ELF-1 (cell line): ENCODE data around the gene ZNF610.
"Not testable (repeated sequence)": the region's sequence is repeated elsewhere in the genome, so short reads cannot be mapped to it uniquely, and the experiment has no call there.

ENCODE experiments used
- DNase-seq: peaks from one replicate; pipeline ENCODE4 v3.0.0-alpha.2; 2016; ENCODE audit warnings: low read depth, low spot score

Gene ZNF610

DNA sequence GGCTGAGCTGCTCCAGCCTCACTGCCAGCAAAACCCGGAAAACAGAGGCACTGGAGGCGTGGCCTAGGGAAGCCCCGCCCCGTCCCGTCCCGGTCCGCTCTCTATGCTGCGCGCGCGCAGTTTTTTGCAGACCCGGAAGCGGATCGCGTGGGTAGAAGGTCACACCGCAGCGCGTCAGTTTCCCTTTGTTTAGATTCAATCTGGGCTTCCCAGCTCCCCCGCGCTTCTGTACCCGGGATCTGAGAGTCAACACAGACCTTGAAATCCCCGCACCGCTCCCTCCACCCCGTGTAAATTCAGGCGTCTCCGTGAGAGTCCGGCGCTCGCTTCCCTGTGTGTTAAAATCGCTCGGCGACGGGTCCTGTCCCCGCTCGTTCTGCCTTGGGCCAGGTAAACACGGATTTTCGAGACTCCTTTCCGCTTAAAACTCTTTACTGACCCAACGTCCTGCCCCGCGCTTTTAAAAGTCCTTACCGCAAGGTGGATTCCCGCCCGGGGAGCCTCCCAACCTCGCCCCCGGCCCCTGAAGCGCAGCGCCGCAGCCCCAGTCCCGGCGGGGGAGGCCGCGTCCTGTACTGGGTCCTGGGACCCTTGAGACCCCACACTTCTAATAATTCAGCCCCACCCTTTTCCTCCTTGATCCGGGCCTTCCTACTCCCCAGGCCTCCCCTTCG is at the start of gene ZNF610:
Gene ZNF610 (plus strand): TSS at position 127 of the 674 bp plus-strand sequence. CDS start 12,930 bp downstream, outside the sequence.
- peak; percentile 93 for DNase-seq

DNA sequence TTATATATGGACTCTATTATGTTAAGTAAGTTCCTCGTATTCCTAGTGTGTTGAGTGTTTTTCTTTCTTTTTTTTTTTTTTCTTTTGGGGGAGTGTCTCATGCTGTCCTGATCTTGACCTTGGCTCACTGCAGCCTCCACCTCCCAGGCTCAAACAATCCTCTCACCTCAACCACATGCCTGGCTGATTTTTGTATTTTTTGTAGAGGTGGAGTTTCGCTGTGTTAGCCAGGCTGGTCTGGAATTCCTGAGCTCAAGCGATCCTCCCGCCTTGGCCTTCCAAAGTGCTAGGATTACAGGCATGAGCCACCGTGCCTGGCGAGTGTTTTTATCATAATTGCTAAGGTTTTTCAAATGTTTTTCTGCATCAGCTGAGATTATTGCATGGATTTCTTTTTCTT is 49.8 kb upstream of the ZNF610 start:
- no peak for DNase-seq

DNA sequence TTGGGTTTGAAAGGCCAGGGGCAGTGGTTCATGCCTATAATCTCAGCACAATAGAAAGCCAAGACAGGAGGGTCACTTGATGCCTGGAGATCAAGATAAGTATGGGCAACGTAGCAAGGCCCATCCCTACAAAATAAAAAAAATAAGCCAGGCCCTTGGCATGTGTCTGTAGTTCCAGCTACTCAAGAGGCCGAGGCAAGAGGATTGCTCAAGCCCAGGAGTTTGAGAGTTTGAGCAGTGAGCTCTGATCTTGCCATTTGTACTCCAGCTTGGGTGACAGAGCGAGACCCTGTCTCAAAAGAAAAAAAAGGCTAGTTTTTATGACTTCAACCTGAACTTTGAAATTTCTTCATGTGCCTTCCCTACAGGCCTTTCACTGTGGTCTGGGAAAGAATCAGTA is 44.3 kb upstream of the ZNF610 start:
- no peak for DNase-seq

DNA sequence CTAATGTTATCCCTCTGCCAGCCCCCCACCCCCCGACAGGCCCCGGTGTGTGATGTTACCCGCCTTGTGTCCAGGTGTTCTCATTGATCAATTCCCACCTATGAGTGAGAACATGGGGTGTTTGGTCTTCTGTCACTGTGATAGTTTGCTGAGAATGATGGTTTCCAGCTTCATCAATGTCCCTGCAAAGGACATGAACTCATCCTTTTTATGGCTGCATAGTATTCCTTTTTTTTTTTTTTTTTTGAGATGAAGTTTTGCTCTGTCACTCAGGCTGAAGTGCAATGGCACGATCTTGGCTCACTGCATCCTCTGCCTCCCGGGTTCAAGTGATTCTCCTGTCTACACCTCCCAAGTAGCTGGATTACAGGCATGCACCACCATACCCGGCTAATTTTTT is 43.1 kb upstream of the ZNF610 start:
- DNase-seq: not testable (repeated sequence)

DNA sequence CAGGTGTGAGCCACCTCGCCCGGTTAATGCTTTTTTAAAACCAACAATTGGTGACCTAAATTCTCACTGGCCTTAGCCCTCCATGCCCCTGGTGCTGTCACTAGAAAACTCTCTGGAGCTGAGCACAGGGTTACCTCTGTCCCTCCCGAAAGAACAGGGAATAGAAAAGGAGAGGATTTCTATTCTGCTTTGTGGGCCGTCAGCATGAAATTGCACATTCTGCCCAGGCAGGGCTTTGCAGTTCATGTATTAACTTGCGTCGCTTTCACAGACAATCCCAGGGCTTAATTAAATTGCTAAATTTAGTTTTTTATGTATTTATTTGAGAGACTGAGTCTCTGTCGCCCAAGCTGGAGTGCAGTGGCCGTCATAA is 39.7 kb upstream of the ZNF610 start:
- no peak for DNase-seq

DNA sequence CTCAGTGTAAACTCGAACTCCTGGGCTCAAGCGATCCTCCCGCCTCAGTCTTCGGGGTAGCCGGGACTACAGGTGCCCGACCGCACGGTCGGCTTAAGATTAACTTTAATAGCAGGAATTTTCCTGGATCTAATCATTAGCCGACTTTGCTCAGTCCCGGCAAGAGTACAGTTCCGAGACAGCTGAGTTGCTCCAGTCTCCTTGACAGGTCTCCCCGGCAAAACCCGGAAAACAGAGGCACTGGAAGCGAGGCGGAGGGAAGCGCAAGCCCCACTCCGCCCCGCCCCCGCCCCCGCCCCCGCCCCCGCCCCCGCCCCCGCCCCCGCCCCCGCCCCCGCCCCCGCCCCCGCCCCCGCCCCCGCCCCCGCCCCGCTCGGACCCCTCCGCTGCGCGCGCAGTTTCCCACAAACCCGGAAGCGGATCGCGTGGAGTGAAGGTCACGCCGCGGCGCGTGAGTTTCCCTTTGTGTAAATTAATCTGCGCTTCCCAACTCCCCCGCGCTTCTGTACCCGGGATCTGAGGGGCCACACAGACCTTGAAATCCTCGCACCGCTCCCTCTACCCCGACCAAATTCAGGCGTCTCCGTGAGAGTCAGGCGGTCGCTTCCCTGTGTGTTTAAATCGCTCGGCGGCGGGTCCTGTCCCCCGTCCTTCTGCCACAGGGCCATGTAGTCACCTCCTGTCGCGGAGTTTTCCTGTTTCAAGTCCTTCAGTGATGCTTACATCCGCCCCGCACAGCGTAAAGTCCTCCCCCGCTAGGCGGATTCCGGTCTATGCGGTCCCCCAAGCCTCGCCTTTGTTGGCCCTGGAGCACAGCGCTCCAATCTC is 39.1 kb upstream of the ZNF610 start, which contains the start of gene ZNF480:
Gene ZNF480 (plus strand): TSS at position 397 of the 828 bp plus-strand sequence. CDS start 3,244 bp downstream, outside the sequence.
- DNase-seq: peak; percentile 74

DNA sequence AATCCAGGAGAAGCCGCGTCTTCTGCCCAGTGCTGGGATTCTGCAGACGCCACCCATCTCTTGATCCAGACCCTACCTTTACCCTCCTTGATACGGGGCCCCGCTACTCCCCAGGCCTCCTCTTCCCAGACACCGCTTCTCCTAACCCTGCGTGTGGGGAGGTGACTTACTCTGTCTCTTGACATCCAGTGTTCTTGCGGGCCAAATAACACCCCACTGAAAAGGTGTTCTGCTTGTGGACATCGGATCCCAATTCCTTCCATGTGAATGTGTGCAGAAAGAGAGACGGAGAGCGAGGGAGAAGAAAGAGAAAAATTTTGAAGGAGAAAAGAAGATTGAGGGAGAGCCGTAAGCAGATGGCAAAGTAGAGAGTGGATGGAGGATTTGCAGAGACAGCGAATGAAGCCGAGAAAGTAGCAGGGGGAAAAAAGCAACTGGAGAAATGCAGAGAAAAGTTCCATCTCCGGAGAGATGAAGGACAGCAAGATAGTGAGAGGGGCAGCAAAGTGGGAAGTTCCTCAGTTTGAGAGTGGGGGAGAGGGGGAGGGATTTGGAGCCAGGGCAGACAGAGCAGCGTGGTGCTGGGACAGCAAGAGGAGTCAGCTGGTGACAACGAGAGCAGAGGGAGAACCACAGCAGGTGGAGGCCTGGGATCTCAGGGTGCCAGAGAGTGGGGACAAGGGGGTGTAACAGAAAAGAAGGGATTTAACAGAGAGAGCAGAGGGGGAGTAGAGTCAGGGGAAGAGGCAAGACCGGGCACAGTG is 38.3 kb upstream of the ZNF610 start:
- DNase-seq: peak; percentile 15

DNA sequence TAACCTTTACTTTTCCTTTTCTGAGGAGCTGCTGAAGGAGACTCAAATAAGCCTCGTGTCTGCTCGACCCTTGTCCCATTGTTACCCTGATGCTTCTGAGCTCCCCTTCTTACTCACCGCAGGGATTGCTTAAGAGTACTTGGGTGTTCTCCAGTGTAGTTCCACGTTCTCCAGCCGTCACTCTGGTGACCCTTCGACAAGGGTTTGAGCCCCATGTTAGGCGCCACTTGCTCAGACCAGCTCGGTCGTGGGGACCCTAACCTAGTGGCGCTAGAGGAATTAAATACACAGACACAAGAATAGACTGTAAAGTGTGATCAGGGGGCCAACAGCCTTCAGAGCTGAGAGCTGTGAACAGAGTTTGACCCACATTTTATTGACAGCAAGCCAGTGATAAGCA is 28.8 kb upstream of the ZNF610 start:
- DNase-seq: no peak

DNA sequence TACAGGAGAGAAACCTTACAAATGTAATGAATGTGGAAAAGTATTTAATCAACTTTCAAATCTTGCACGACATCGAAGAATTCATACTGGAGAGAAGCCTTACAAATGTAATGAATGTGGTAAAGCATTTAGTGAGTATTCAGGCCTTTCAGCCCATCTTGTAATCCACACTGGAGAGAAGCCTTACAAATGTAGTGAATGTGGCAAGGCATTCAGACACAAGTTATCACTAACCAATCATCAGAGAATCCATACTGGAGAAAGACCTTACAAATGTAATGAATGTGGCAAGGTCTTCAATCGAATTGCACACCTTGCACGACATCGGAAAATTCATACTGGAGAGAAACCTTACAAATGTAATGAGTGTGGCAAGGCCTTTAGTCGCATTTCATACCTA is 13.6 kb upstream of the ZNF610 start:
- DNase-seq: no peak

DNA sequence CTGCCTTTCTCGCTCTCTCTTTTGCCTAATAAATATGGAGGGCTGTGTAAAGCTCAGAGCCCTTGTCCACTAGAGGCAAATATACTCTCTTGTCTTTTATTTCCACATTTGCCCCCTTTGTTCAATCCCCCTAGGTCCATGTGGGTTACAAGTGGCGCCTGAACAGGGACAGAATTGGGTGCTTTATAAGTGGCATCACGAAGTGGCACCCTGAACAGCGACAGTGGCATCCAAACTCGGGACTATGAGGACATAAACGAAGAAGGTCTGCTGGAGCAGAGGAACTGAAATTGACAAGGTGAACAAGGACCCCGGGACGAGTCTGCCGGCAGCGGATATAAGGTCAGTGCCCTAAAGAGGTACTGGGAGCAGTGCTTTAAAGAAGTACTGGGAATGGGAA is 4.3 kb upstream of the ZNF610 start:
- DNase-seq: no peak

DNA sequence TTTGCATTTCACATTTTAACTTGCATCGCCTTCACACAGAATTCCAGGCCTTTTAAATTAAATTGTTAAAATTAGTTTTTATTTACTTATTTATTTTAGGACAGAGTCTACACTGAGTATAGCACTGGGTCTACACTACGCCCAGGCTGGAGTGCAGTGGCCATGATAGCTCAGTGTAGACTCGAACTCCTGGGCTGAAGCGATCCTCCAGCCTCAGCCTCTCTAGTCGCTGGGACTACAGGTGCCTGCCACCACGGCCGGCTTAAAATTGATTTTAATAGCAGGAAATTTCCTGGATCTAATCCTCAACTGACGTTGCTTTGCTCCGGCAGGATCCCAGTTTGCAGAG is 301 bp upstream of the ZNF610 start:
- DNase-seq: no peak

DNA sequence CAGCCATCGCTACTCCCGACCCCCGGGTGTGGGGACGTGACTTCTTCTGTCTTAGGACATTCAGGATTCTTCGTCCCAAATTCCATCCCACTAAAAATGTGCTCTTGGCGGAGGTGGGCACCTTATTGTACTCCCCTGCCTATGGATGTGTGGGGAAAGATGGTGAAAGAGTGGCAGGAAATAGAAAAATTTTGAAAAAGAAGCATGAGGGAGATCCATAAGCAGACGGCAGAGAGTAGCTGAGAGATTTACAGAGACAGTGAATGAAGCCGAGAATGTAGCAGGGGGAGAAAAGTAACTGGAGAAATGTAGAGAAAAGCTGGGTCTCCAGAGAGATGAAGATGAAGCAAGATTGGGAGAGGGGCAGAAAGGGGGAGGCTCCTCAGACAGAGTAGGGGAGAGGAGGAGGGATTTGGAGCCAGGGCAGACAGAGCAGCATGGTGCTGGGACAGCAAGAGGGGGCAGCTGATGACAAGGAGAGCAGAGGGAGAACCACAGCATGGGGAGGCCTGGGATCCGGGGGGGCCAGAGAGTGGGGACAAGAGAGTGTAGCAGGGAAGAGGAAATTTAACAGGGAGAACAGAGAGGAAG is 843 bp downstream of the ZNF610 start:
- DNase-seq: peak; percentile 12

DNA sequence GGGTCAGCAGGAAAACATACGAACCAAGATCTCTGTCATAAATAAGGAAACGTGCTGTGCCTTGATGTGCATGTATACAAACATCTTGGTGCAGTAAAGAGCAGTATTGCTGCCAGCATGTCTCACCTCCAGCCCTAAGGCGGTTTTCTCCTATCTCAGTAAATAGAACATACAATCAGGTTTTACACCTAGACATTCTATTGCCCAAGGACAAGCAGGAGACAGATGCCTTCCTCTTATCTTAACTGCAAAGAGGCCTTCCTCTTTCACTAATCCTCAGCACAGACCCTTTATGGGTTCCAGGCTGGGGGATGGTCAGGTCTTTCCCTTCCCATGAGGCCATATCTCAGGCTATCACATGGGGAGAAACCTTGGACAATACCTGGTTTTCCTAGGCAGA is 3.0 kb downstream of the ZNF610 start:
- DNase-seq: peak; percentile 23

DNA sequence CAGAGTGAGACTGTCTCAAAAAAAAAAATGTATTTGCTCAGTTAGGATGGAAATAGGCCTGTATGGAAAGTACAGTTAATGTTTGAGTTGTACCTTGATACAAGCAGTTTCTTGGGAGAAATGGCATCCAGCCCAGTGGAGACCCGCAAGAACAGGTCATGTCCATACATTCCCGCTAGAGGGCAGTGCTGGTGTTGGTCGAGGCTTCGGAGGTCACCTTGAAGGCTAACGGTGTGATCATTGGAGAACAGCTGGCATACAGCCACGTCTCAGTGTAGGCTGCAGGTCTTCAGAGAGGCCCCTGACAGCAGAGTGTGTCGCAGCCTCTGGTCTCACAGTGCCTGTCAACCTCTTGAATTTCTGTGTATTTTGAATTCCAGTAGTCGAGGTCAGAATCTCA is 7.5 kb downstream of the ZNF610 start:
- peak; percentile 88 for DNase-seq

DNA sequence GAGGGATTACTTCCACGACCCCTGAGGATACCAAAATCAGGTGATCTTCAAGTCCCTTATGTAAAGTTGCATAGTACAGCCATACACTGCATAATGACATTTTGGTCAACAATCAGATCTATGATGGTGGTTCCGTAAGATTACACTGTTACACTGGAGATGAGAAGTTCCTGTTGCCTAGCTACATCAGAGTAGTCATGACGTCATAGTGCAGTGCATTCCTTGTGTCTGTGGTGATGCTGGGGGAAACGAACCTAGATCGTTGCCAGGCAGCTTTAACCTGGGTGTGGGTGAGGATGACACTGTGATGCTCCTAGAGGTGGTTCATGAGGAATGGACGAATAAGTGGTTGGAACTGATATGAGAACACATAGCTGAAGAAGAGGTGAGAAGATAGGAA is 9.1 kb downstream of the ZNF610 start:
- DNase-seq: no peak

DNA sequence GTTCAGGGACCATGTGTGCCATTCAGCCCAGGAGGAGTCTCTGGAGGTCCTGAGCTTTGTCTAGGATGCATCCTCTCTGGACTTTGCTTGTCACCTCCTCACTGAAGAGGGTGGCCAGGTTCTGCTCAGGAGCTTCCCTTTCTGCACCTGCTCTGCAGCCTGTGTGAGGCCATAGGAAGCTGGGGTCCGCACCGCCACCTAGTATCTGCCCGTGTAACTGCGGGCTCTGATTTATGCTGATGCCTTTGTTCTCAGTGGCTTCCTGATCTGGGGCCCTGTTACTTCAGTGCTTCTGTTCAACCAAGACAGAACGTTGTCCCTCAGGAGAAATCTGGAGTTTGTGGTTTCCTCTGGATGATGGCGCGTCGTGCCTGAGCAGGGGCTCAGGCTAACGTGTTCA is 15.5 kb downstream of the ZNF610 start:
- peak; percentile 70 for DNase-seq

DNA sequence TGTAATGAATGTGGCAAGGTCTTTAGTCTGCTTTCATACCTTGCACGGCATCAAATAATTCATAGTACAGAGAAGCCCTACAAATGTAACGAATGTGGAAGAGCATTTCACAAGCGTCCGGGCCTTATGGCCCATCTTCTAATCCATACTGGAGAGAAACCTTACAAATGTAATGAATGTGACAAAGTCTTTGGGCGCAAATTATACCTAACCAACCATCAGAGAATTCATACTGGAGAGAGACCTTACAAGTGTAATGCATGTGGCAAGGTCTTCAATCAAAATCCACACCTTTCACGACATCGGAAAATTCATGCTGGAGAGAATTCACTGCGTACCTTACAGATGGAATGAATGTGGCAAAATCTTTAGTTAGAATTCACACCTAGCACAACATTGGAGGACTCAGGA is 30.4 kb downstream of the ZNF610 start:
- DNase-seq: no peak

DNA sequence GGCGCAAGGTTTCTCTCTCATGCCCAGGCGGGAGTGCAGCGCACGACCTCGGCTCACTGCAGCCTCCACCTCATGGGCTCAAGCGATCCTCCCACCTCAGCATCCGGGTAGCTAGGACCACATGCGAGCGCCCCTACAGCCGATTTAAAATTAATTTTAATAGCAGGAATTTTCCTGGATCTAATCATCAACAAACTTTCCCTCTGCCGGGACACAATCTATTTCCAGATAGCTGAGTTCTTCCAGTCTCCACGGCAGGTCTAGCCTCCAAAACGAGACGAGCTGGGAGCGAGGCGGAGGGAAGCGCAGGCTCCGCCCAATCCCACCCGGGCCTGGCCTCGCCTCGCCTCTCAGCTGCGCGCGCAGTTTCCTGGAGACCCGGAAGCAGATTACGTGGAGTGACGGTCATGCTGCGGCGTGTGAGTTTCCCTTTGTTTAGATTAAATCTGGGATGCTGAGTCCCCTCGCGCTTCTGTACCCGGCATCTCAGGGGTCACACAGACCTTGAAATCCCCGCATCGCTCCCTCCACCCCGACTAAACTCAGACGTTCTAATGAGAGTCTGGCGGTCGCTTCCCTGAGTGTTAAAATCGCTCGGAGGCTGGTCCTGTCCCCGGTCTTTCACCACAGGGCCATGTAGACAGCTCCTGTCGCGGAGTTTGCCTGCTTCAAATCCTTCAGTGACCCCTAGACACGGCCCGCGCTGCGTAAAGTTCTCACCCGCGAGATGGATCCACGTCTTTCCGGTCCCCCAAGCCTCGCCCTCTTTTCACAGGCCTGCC is 33.7 kb downstream of the ZNF610 start, which contains the start of gene ZNF880:
Gene ZNF880 (plus strand): TSS at position 365 of the 782 bp plus-strand sequence. CDS start 43 bp downstream, at position 408.
- peak; percentile 96 for DNase-seq

DNA sequence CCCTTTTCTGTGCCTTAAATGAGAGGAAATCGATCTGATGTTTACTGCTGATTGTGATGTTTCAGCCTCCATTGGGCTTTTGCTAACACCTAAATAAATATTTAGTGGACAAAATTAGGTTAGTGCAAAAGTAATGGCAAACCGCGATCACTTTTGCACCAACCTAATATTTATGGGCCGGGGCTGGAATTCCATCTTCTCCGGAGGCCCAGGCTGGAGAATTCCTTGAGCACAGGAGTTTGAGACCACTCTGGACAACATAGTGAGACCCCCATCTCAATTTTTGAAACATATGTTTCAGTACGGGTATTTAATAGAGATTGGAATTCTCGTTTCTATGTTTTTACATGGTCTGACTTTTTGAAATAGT is 34.3 kb downstream of the ZNF610 start:
- DNase-seq: no peak

DNA sequence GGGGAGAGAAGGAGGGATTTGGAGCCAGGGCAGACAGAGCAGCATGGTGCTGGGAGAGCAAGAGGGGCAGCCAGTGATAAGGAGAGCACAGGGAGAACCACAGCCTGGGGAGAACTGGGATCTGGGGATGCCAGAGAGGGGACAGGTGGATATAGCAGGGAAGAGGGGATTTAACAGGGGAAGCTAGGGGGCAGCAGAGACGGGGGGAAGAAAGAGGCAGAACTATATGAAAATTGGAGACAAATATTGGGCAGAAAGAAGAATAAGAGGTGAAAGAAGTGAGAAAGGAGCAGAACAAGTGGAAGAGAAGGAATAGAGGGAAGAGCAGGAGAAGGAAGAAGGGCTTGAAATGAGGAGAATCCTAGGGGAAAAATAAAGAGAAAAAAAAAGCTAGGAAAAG is 55.1 kb downstream of the ZNF610 start:
- no peak for DNase-seq
